Measurements from ENCODE around the gene PRPF18. TPM values are rescaled to one million over a fixed set of nuclear protein-coding genes. Genes with fewer than 3 reads are reported as not detected.
"Not testable (repeated sequence)": the region's sequence is repeated elsewhere in the genome, so short reads cannot be mapped to it uniquely, and the experiment has no call there.

PRPF18 gene
- 19.9 and 21.3 TPM in 2 replicates for total RNA-seq (2022)
- percentile 76 among the genes with signal in this experiment for Bru-seq, nascent RNA
- percentile 67 among the genes with signal in this experiment for BruChase-seq, experiment 1, labeled RNA remaining after a 6-hour chase
- BruChase-seq, experiment 2, labeled RNA remaining after a 2-hour chase, result percentile 60 among the genes with signal in this experiment
- long read RNA-seq, transcript PRPF18-202 (10 exons, 1,717 nt), result major isoform, 13 of 25 reads
- long read RNA-seq, partial matches to known transcripts, result 2 of 25 reads
- long read RNA-seq, other reads (novel, unspliced or antisense), result 10 of 25 reads

- CTCF ChIA-PET, result interaction anchor here (0.7 to 1.8 kb wide), 3 partner anchors 19 to 215 kb away, joined by 4 to 8 read pairs (median 5); no protein-coding TSS in a partner anchor
- peaks cover 16% of the 10 kb centered on the region for H3K36me3 Mint-ChIP-seq (ENCODE audit: insufficient read depth, unreplicated experiment)
- intact Hi-C loops (cut with micrococcal nuclease; ENCODE audit: unreplicated experiment), result loop anchor here (2.0 kb wide), 1 partner anchor 214 kb away; no protein-coding TSS in a partner anchor
- peak; percentile 89 for TF ChIP-seq CTCF (IDR thresholded peaks at IDR 0.05; ENCODE audit: unreplicated experiment)
- BruUV-seq (replicated peaks), result no TSS peak
- H3K4me1 Mint-ChIP-seq (ENCODE audit: low read depth, unreplicated experiment), result no peaks in the 10 kb centered on the region
- DNase-seq, result peak; percentile 95
- H3K4me3 Mint-ChIP-seq (ENCODE audit: low read depth, unreplicated experiment), result peak within 1 kb of the TSS; percentile 97
- peak within 1 kb of the TSS; percentile 92 for H3K27ac Mint-ChIP-seq (ENCODE audit: unreplicated experiment)
- H3K27me3 Mint-ChIP-seq (ENCODE audit: unreplicated experiment), result peaks cover 8% of the 10 kb centered on the region
- H3K9me3 Mint-ChIP-seq (ENCODE audit: low read depth, unreplicated experiment), result no peaks in the 10 kb centered on the region
Measured at GRCh38 chr10:13586676-13587355, at the start of gene PRPF18. TSS of gene PRPF18 (plus strand) at chr10:13586965. CDS start at chr10:13587087, 122 bp downstream.

- intact Hi-C loops (cut with micrococcal nuclease; ENCODE audit: unreplicated experiment), result loop anchor here (5.0 kb wide), 1 partner anchor 121 kb away; no protein-coding TSS in a partner anchor
- DNase-seq; H3K4me1 Mint-ChIP-seq (ENCODE audit: low read depth, unreplicated experiment); H3K27ac Mint-ChIP-seq (ENCODE audit: unreplicated experiment); H3K9me3 Mint-ChIP-seq (ENCODE audit: low read depth, unreplicated experiment); H3K4me3 Mint-ChIP-seq (ENCODE audit: low read depth, unreplicated experiment); BruUV-seq (replicated peaks); H3K36me3 Mint-ChIP-seq (ENCODE audit: insufficient read depth, unreplicated experiment): not testable (repeated sequence)
- H3K27me3 Mint-ChIP-seq (ENCODE audit: unreplicated experiment), result peaks cover 63% of the 10 kb centered on the region
- CTCF ChIA-PET, result interaction anchor here (0.6 to 1.9 kb wide), 3 partner anchors 11 to 169 kb away, joined by 5 to 13 read pairs (median 7); no protein-coding TSS in a partner anchor
Measured at GRCh38 chr10:13537985-13538384, 48.8 kb upstream of the PRPF18 start.

- no TSS peak for BruUV-seq (replicated peaks)
- CTCF ChIA-PET, result no interaction called here
Measured at GRCh38 chr10:13542533-13542932, 44.2 kb upstream of the PRPF18 start.

GRCh38 chr10:13550802-13551201, 36.0 kb upstream of the PRPF18 start:
- H3K36me3 Mint-ChIP-seq (ENCODE audit: insufficient read depth, unreplicated experiment), result no peaks in the 10 kb centered on the region
- CTCF ChIA-PET, result interaction anchor here (1.3 kb wide), 1 partner anchor 14 kb away, joined by 3 read pairs; no protein-coding TSS in a partner anchor
- peaks cover 59% of the 10 kb centered on the region for H3K27me3 Mint-ChIP-seq (ENCODE audit: unreplicated experiment)
- no TSS peak for BruUV-seq (replicated peaks)
- no peak overlapping the region for H3K4me3 Mint-ChIP-seq (ENCODE audit: low read depth, unreplicated experiment)
- no peak for TF ChIP-seq CTCF (IDR thresholded peaks at IDR 0.05; ENCODE audit: unreplicated experiment)
- no peaks in the 10 kb centered on the region for H3K4me1 Mint-ChIP-seq (ENCODE audit: low read depth, unreplicated experiment)
- intact Hi-C loops (cut with micrococcal nuclease; ENCODE audit: unreplicated experiment), result no loop called here
- DNase-seq, result no peak
- H3K27ac Mint-ChIP-seq (ENCODE audit: unreplicated experiment), result no peak overlapping the region
- no peaks in the 10 kb centered on the region for H3K9me3 Mint-ChIP-seq (ENCODE audit: low read depth, unreplicated experiment)

More at GRCh38 chr10:13542533-13542932, 44.2 kb upstream of the PRPF18 start:
- Mint-ChIP-seq H3K9me3 (ENCODE audit: low read depth, unreplicated experiment) (no peaks in the 10 kb centered on the region), H3K27ac (ENCODE audit: unreplicated experiment) (no peak overlapping the region), H3K4me1 (ENCODE audit: low read depth, unreplicated experiment) (no peaks in the 10 kb centered on the region), H3K27me3 (ENCODE audit: unreplicated experiment) (peaks cover 82% of the 10 kb centered on the region), H3K36me3 (ENCODE audit: insufficient read depth, unreplicated experiment) (no peaks in the 10 kb centered on the region), H3K4me3 (ENCODE audit: low read depth, unreplicated experiment) (no peak overlapping the region)
- no peak for TF ChIP-seq CTCF (IDR thresholded peaks at IDR 0.05; ENCODE audit: unreplicated experiment)
- no peak for DNase-seq
- intact Hi-C loops (cut with micrococcal nuclease; ENCODE audit: unreplicated experiment), result no loop called here

Measured in Calu3 (cell line).